NOMO-1 (cell line): Measurements from ENCODE around the gene PPARG.
"Not testable (repeated sequence)": the region's sequence is repeated elsewhere in the genome, so short reads cannot be mapped to it uniquely, and the experiment has no call there.

Experiments used
- DNase-seq, 2 experiments: peaks; one replicate each; lab custom pipeline; 2025; ENCODE audit not compliant: unreplicated experiment in 2 of 2; lab: John Stamatoyannopoulos, UW

PPARG gene

GRCh38 chr3:12278566-12278965 lies 10.3 kb upstream of the PPARG start:
- no peak for DNase-seq

- no peak for DNase-seq
These were observed 9.1 kb upstream of the PPARG start for GRCh38 chr3:12279591-12280326.

GRCh38 chr3:12280357-12280806 lies 8.5 kb upstream of the PPARG start:
- DNase-seq = no peak

- DNase-seq = no peak
These were observed 4.3 kb upstream of the PPARG start for GRCh38 chr3:12284591-12284990.

- DNase-seq = no peak
These were observed 3.8 kb upstream of the PPARG start for GRCh38 chr3:12285003-12285555.

- not testable (repeated sequence) for DNase-seq
These were observed 3.1 kb upstream of the PPARG start for GRCh38 chr3:12285779-12286178.

- no peak for DNase-seq
These were observed 2.4 kb upstream of the PPARG start for GRCh38 chr3:12286504-12286903.

GRCh38 chr3:12286927-12287726 lies 1.7 kb upstream of the PPARG start:
- no peak for DNase-seq

GRCh38 chr3:12287727-12288181 lies 1.1 kb upstream of the PPARG start:
- peak; percentile 46 to 48 for DNase-seq

- no peak for DNase-seq
These were observed 654 bp downstream of the PPARG start for GRCh38 chr3:12289524-12289923.

GRCh38 chr3:12292770-12293169 lies 3.9 kb downstream of the PPARG start:
- no peak for DNase-seq

- DNase-seq = no peak
These were observed 6.2 kb downstream of the PPARG start for GRCh38 chr3:12294885-12295580.

GRCh38 chr3:12296511-12296910 lies 7.6 kb downstream of the PPARG start:
- no peak for DNase-seq

- no peak for DNase-seq
These were observed 10.2 kb downstream of the PPARG start for GRCh38 chr3:12299026-12299425.

- DNase-seq = no peak
These were observed 11.3 kb downstream of the PPARG start for GRCh38 chr3:12300137-12300536.

GRCh38 chr3:12301031-12301430 lies 12.2 kb downstream of the PPARG start:
- no peak for DNase-seq

GRCh38 chr3:12301513-12301912 lies 12.6 kb downstream of the PPARG start:
- no peak for DNase-seq

- no peak for DNase-seq
These were observed 13.7 kb downstream of the PPARG start for GRCh38 chr3:12302564-12302963.

- DNase-seq = peak; percentile 36 to 90
These were observed 14.7 kb downstream of the PPARG start for GRCh38 chr3:12303534-12303933.

GRCh38 chr3:12303993-12304392 lies 15.1 kb downstream of the PPARG start:
- DNase-seq = peak; percentile 41 to 90

- DNase-seq = no peak
These were observed 18.3 kb downstream of the PPARG start for GRCh38 chr3:12307136-12307535.
